ENCODE results near the gene EMC10.

GRCh38 chr19:50531171-50531612 is 54.9 kb downstream of the EMC10 start:
- TF ChIP-seq CTCF (conservative IDR thresholded peaks at IDR 0.05; ENCODE audit: low read depth, low read length): no peak
- no peak for TF ChIP-seq EZH2 (IDR thresholded peaks at IDR 0.05; ENCODE audit: borderline replicate concordance, low read depth, low read length, poor library complexity, severe bottlenecking)
